ENCODE measurements around the gene PDE8B. TPM values are rescaled to one million over a fixed set of nuclear protein-coding genes. Genes with fewer than 3 reads are reported as not detected.

Gene PDE8B
- total RNA-seq, 4 donors from 2014 or later, result 13.0 to 54.4 (median 27.3) TPM

- TF ChIP-seq POLR2A (IDR thresholded peaks at IDR 0.05) (no peak), CTCF (IDR thresholded peaks at IDR 0.05) (no peak)
- no peak overlapping the region for H3K27ac ChIP-seq
- intact Hi-C loops (cut with DNase I; ENCODE audit: low total_unique reads), result no loop called here
- no peaks in the 10 kb centered on the region for H3K4me1 ChIP-seq
- H3K4me3 ChIP-seq, result no peak overlapping the region
- DNase-seq, result no peak
- H3K36me3 ChIP-seq, result no peaks in the 10 kb centered on the region
- no peaks in the 10 kb centered on the region for H3K9me3 ChIP-seq
- no peaks in the 10 kb centered on the region for H3K27me3 ChIP-seq
Measured at GRCh38 chr5:77438071-77438470, 227.6 kb downstream of the PDE8B start.

- Histone ChIP-seq H3K4me3 (no peak overlapping the region), H3K27me3 (no peaks in the 10 kb centered on the region), H3K36me3 (no peaks in the 10 kb centered on the region), H3K27ac (no peak overlapping the region), H3K4me1 (no peaks in the 10 kb centered on the region), H3K9me3 (no peaks in the 10 kb centered on the region)
- TF ChIP-seq CTCF (IDR thresholded peaks at IDR 0.05), result no peak
- TF ChIP-seq POLR2A (IDR thresholded peaks at IDR 0.05), result no peak
- intact Hi-C loops (cut with DNase I; ENCODE audit: low total_unique reads), result no loop called here
- DNase-seq, result no peak
Measured at GRCh38 chr5:77443670-77444069, 233.2 kb downstream of the PDE8B start.

GRCh38 chr5:77444356-77444755, 233.9 kb downstream of the PDE8B start:
- TF ChIP-seq POLR2A (IDR thresholded peaks at IDR 0.05) (no peak), CTCF (IDR thresholded peaks at IDR 0.05) (no peak)
- Histone ChIP-seq H3K4me3 (no peak overlapping the region), H3K36me3 (no peaks in the 10 kb centered on the region), H3K27ac (no peak overlapping the region), H3K9me3 (no peaks in the 10 kb centered on the region), H3K27me3 (no peaks in the 10 kb centered on the region), H3K4me1 (no peaks in the 10 kb centered on the region)
- intact Hi-C loops (cut with DNase I; ENCODE audit: low total_unique reads), result no loop called here
- no peak for DNase-seq

GRCh38 chr5:77448831-77449230, 238.4 kb downstream of the PDE8B start:
- no peak overlapping the region for H3K27ac ChIP-seq
- DNase-seq, result no peak
- H3K9me3 ChIP-seq, result no peaks in the 10 kb centered on the region
- no peaks in the 10 kb centered on the region for H3K27me3 ChIP-seq
- TF ChIP-seq POLR2A (IDR thresholded peaks at IDR 0.05), result no peak
- TF ChIP-seq CTCF (IDR thresholded peaks at IDR 0.05), result no peak
- intact Hi-C loops (cut with DNase I; ENCODE audit: low total_unique reads), result no loop called here
- no peak overlapping the region for H3K4me3 ChIP-seq
- no peaks in the 10 kb centered on the region for H3K4me1 ChIP-seq
- H3K36me3 ChIP-seq, result no peaks in the 10 kb centered on the region

- H3K27ac ChIP-seq, result no peak overlapping the region
- no peak overlapping the region for H3K4me3 ChIP-seq
- intact Hi-C loops (cut with DNase I; ENCODE audit: low total_unique reads), result no loop called here
- H3K9me3 ChIP-seq, result no peaks in the 10 kb centered on the region
- no peaks in the 10 kb centered on the region for H3K36me3 ChIP-seq
- no peaks in the 10 kb centered on the region for H3K27me3 ChIP-seq
- no peak for DNase-seq
- TF ChIP-seq POLR2A (IDR thresholded peaks at IDR 0.05) (no peak), CTCF (IDR thresholded peaks at IDR 0.05) (no peak)
- H3K4me1 ChIP-seq, result no peaks in the 10 kb centered on the region
Measured at GRCh38 chr5:77449277-77449676, 238.8 kb downstream of the PDE8B start.
